ENCODE results near the gene MIPOL1. TPM values are rescaled to one million over a fixed set of nuclear protein-coding genes. Genes with fewer than 3 reads are reported as not detected.

MIPOL1 gene
- total and polyA plus RNA-seq, 2 of the 13 experiments (the other 11 are each of a cell fraction or from before 2014, with no cell fraction given): 8.6 to 34.2 TPM

- peak; percentile 100 for TF ChIP-seq ZNF547 (CRISPR knock-in tag; IDR thresholded peaks at IDR 0.05)
- TF ChIP-seq SRSF9 (IDR thresholded peaks at IDR 0.05; ENCODE audit: borderline replicate concordance, insufficient read depth, low read depth, low read length, poor library complexity, severe bottlenecking): no peak
- TF ChIP-seq ZNF260 (CRISPR knock-in tag; IDR thresholded peaks at IDR 0.05; ENCODE audit: borderline replicate concordance, low read depth): peak; percentile 98
- peak; percentile 87 for TF ChIP-seq ZNF609 (CRISPR knock-in tag; IDR thresholded peaks at IDR 0.05; ENCODE audit: borderline replicate concordance)
- TF ChIP-seq PAF1 (CRISPR knock-in tag; IDR thresholded peaks at IDR 0.05): no peak
- TF ChIP-seq ZNF589 (CRISPR knock-in tag; conservative IDR thresholded peaks at IDR 0.05): peak; percentile 99
- TF ChIP-seq ZNF333 (CRISPR knock-in tag; IDR thresholded peaks at IDR 0.05; ENCODE audit: borderline replicate concordance): peak; percentile 100
- peak; percentile 83 for TF ChIP-seq RXRA (CRISPR knock-in tag; IDR thresholded peaks at IDR 0.05)
- peak; percentile 77; the same call in 1 of the 2 replicates for TF ChIP-seq E2F2 (CRISPR knock-in tag; IDR thresholded peaks at IDR 0.05; ENCODE audit: borderline replicate concordance)
- TF ChIP-seq ZNF121 (CRISPR knock-in tag; IDR thresholded peaks at IDR 0.05): peak; percentile 53; the same call in 1 of the 2 replicates
- TF ChIP-seq ZBTB49 (CRISPR knock-in tag; IDR thresholded peaks at IDR 0.05; ENCODE audit: borderline replicate concordance): peak; percentile 86
- peak; percentile 98 for TF ChIP-seq ZMYM4 (CRISPR knock-in tag; IDR thresholded peaks at IDR 0.05)
- TF ChIP-seq HMGXB3 (CRISPR knock-in tag; IDR thresholded peaks at IDR 0.05; ENCODE audit: borderline replicate concordance): peak; percentile 83
- peak; percentile 99 for TF ChIP-seq ZNF781 (CRISPR knock-in tag; IDR thresholded peaks at IDR 0.05; ENCODE audit: borderline replicate concordance, not compliant biosample characterization)
These were observed 25.5 kb upstream of the MIPOL1 start, which contains the start of gene SLC25A21 (continued) for GRCh38 chr14:37172024-37172869.
